NCI-H774 (cell line): ENCODE measurements around the gene ACSF3.

Experiments
- DNase-seq: peaks from one replicate; lab custom pipeline; 2025; lab: John Stamatoyannopoulos, UW

The ACSF3 gene

GRCh38 chr16:89145406-89146161, 51.9 kb downstream of the ACSF3 start:
- DNase-seq, result no peak

- DNase-seq, result no peak
Observed at GRCh38 chr16:89146211-89147005, 52.8 kb downstream of the ACSF3 start.

- DNase-seq, result no peak
Observed at GRCh38 chr16:89147085-89147817, 53.6 kb downstream of the ACSF3 start.

GRCh38 chr16:89149386-89149785, 55.7 kb downstream of the ACSF3 start:
- DNase-seq, result no peak

- DNase-seq, result no peak
Observed at GRCh38 chr16:89150090-89150835, 56.6 kb downstream of the ACSF3 start.

- DNase-seq, result no peak
Observed at GRCh38 chr16:89150981-89151380, 57.3 kb downstream of the ACSF3 start.

GRCh38 chr16:89152831-89153700, 59.4 kb downstream of the ACSF3 start:
- DNase-seq, result no peak

GRCh38 chr16:89153848-89154271, 60.2 kb downstream of the ACSF3 start:
- no peak for DNase-seq

GRCh38 chr16:89154390-89155183, 60.9 kb downstream of the ACSF3 start:
- no peak for DNase-seq

GRCh38 chr16:89155184-89155679, 61.6 kb downstream of the ACSF3 start:
- DNase-seq, result no peak

GRCh38 chr16:89155851-89156739, 62.4 kb downstream of the ACSF3 start:
- no peak for DNase-seq

GRCh38 chr16:89156740-89157645, 63.3 kb downstream of the ACSF3 start:
- no peak for DNase-seq

GRCh38 chr16:89157778-89158177, 64.1 kb downstream of the ACSF3 start:
- DNase-seq, result no peak

GRCh38 chr16:89159066-89159849, 65.6 kb downstream of the ACSF3 start:
- no peak for DNase-seq

- DNase-seq, result no peak
Observed at GRCh38 chr16:89159850-89160354, 66.2 kb downstream of the ACSF3 start.

- DNase-seq, result no peak
Observed at GRCh38 chr16:89160977-89161701, 67.5 kb downstream of the ACSF3 start.
